Activated CD4-positive, alpha-beta T cell treated with anti-CD3 and anti-CD28 coated beads, Interleukin-10, Interleukin-2, amounts not matched to agents 100 ng/mL and 50 ng/mL, durations not matched to agents 16 hours and 8 hours (primary cell): Measurements from ENCODE around the gene MIA3.
"Not testable (repeated sequence)": the region's sequence is repeated elsewhere in the genome, so short reads cannot be mapped to it uniquely, and the experiment has no call there.

Experiments used
- DNase-seq: peaks from one replicate; pipeline ENCODE4 v3.0.0-alpha.2; 2020

MIA3 gene

GRCh38 chr1:222665964-222666363, 48.1 kb downstream of the MIA3 start:
- no peak for DNase-seq

GRCh38 chr1:222668184-222668583, 50.3 kb downstream of the MIA3 start:
- not testable (repeated sequence) for DNase-seq

- not testable (repeated sequence) for DNase-seq
Measured at GRCh38 chr1:222669107-222669506, 51.2 kb downstream of the MIA3 start.

GRCh38 chr1:222670110-222670509, 52.2 kb downstream of the MIA3 start:
- no peak for DNase-seq

- DNase-seq: no peak
Measured at GRCh38 chr1:222680080-222680479, 62.2 kb downstream of the MIA3 start.

- DNase-seq: no peak
Measured at GRCh38 chr1:222691016-222691415, 73.1 kb downstream of the MIA3 start.

- no peak for DNase-seq
Measured at GRCh38 chr1:222694927-222695326, 77.0 kb downstream of the MIA3 start.

GRCh38 chr1:222696741-222697140, 78.8 kb downstream of the MIA3 start:
- no peak for DNase-seq

- DNase-seq: no peak
Measured at GRCh38 chr1:222697203-222697602, 79.3 kb downstream of the MIA3 start.

GRCh38 chr1:222697826-222698225, 79.9 kb downstream of the MIA3 start:
- DNase-seq: no peak

GRCh38 chr1:222702210-222702609, 84.3 kb downstream of the MIA3 start:
- DNase-seq: no peak

- DNase-seq: no peak
Measured at GRCh38 chr1:222704260-222704659, 86.4 kb downstream of the MIA3 start.

- DNase-seq: no peak
Measured at GRCh38 chr1:222706815-222707214, 88.9 kb downstream of the MIA3 start.

GRCh38 chr1:222709700-222710153, 91.8 kb downstream of the MIA3 start:
- no peak for DNase-seq

GRCh38 chr1:222711319-222712252, 93.7 kb downstream of the MIA3 start:
- peak; percentile 75 for DNase-seq

GRCh38 chr1:222712253-222713090, 94.6 kb downstream of the MIA3 start, which contains the start of the genes AIDA and BROX:
Gene AIDA (minus strand): TSS chr1:222712491. CDS start chr1:222712317, 174 bp downstream.
Gene BROX (plus strand): TSS chr1:222712564. CDS start chr1:222715700, 3,136 bp downstream.
- peak; percentile 94 for DNase-seq

- peak; percentile 92 for DNase-seq
Measured at GRCh38 chr1:222713091-222713961, 95.4 kb downstream of the MIA3 start.

GRCh38 chr1:222716393-222716792, 98.5 kb downstream of the MIA3 start:
- DNase-seq: no peak
